Muscle of arm (tissue), 12 donors: ENCODE data around the gene LYRM4. TPM values are rescaled to one million over a fixed set of nuclear protein-coding genes. Genes with fewer than 3 reads are reported as not detected.

Experiments used
- DNase-seq: peaks from one replicate; pipeline ENCODE4 v3.0.0-alpha.2; 2013
- polyA plus RNA-seq, 12 donors: library from polyadenylated mRNA; unstranded; fragments of 120-200 nt; gene quantifications; one replicate each; pipeline ENCODE4 v1.2.1, GENCODE V29; 2013; ENCODE audit not compliant: insufficient read length in 12 of 12

LYRM4 gene
- polyA plus RNA-seq, 12 donors: 18.5 to 36.3 (median 25.8) TPM; not detected in 1

DNA sequence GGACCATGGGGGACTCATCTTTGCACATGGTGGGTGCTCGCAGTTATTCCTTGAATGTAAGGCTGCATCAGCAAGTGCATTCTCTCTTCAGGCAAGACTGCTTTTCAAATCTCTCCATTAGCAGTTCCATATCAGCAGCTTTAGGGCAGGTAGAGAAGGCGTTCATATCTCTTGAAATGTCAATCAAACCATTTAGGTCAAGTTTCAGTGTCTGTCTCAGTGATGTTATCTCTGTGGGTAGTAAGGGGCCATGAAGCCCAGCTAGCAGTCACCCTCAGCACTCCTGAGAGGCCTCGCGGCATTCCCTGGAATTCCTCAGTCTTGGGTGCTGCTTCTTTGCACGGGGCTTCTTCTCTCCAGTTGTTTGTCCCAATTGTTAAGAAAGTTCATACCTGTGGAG lies 24.8 kb upstream of the LYRM4 start:
- no peak for DNase-seq

DNA sequence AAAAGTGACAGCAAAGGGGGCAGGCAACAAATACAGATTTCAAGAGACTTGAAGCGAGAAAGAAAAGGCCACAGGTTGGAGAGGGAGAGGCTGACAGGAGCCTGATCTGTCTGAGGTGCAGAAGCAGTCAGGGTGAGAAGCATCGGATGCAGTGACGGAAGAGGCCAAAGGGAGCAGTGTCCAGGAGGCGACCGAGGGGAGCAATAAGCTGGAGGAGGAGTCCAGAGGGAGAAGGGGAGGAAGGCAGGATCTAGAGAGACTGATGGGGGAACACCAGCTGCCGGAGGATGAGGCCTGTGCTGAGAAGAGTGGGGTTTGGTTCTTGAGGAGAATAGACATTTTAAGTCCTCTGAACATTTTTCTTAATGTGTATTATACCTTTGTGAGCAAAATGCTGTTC lies 24.3 kb upstream of the LYRM4 start:
- DNase-seq: no peak

DNA sequence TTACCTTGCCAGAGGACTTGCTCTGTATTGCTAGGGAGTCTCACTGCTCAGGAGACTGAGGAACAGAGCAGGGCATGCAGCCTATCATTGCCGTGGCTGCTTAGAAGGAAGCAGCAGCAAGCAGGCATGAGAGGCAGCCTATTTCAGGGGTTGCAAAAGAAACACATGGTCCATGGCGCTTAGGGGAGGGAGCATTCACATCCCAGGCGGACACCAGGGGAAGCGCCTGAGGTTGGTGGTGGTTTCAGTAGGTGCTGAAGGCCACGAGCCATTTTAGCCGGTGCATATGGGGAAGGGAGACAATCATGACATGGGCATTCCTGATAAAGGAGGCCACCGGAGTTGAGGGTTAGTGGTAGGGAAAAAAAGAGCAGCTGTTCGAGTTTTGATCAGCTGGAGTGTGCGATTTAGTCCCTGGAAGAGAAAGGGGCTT lies 21.5 kb upstream of the LYRM4 start:
- no peak for DNase-seq

DNA sequence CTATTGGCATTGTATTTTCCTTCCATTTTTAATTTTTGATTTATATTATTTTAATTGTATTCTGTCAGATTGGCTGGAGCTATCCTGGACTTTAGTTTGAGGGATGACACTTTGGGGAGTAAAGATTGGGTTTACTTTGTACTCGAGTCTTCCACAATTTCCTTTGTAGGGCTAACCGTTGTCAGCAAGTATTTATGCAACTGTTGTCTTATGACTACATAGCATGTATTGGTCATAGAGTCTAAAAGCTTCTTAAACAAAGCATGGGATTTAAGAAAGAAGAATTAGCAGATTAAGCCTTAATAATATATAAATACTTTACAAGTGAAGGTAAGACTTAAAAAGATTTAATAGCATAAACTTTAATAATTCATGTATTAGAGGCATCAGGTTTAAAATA lies 20.2 kb upstream of the LYRM4 start:
- no peak for DNase-seq

DNA sequence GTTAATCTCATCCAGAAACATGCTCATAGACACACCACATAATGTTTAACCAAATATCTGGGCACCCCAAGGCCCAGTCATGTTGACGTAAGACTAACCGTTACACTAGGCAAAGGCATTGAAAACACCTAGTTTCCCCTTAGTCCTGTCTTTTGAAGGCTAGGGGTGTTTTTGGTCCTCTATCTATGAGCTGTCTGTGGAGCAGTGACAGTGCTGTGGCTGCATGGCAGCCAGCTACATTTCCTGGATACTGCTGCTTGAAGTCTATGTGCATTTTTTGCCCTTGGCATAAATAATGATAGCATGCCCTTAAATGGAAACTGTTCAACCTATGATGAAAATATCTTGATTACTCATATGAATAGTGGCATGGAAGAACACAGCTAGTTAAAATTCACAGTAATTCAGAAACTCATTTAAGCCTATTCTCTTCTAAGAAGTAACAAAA lies 19.2 kb upstream of the LYRM4 start:
- no peak for DNase-seq

DNA sequence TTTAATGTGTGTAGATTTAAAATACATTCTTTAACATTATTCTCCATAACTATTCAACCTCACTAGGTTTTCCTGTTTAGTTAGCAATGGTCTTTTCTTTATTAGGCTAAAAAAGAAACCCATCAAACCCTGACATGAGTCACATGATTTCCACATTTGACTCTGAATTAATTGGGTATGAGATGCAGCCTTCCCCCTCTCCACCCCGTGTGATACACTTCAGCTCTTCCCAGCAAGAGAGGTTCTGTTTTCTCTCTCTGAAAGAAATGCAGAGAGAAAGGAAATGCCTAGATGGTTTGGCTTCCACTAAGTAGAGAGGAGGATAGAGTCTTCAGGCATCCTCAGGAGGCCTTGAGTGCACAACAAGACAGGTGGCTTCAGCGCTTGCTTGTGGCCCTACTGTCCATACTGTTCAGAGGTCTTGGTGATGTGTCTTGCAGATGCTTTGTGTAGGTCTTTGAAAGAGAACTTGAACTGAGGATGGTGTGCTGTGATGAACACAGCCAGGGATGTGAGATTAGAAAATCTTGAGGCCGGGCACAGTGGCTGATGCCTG lies 17.9 kb upstream of the LYRM4 start:
- DNase-seq: no peak

DNA sequence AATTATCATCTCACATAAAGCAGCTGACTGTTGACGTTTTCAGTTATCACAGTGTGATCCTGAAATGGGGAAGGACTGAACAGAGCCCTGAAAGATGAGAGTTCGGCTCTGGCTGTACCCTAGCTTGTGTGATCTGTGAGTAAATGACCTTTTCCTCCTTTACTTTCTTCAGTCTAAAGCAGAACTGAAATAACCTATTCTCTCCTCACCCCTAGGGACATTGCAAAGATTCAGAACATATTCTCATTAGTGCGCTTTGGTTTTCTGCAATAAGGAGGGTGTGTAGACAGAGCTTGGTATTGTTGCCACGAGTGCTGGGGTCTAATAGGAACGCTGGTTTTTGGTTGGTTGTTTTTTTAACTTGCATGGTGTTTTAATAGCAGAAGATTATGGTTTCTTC lies 17.3 kb upstream of the LYRM4 start:
- DNase-seq: no peak

DNA sequence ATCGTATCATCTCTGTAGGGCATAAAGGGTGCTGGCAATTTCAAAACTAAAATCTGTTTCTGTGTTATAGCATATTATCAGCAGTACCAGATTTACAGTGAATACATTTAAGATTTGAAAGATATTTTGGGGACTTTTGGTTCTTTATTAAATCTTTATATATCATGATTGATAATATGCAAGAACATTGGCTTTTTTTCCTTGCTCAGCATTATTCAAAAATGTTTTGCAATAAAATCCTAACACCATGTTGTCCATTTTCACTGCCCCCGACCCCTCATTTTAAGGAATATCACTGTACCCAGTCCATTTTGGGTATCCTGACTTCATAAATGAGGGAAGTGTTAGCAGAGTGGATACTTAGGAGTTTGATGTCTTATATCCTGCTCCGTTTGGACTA lies 16.8 kb upstream of the LYRM4 start:
- no peak for DNase-seq

DNA sequence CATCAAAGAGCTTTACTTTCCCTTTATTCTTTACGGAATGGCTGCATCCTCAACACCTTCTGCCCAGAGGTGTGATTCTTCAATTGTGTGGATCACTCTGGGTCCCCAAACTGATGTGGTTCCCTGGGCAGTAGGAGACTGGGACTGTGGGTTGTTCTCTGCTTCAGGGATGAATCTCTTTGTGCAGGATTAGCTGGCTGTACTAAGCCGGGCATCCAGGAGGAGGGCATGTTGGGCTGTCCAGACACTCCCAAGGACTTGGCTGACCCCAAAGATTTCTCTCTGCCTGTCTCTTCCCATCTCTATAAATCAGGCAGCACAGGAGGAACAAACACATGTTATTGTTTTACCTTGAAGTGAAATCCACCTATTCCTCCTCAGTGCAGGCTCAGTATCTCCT lies 15.8 kb upstream of the LYRM4 start:
- no peak for DNase-seq

DNA sequence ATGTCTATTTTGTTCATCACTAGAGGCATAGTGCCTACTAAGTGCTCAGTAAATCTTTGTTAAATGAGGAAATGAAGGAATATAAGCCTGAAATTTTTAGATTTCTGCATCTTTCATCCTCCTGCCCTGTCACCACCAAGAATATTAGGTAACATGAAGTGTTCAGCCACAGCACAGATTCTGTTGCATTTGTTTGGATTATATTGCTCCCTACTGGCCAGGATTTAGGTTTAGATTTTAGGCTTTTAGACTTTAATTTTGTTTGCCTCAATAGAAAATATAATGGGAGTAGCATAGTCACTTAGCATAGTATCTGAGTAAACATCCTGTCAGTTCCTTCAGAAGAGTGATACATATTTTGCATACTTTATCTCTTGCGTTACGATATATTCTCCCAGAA lies 14.7 kb upstream of the LYRM4 start:
- DNase-seq: no peak

DNA sequence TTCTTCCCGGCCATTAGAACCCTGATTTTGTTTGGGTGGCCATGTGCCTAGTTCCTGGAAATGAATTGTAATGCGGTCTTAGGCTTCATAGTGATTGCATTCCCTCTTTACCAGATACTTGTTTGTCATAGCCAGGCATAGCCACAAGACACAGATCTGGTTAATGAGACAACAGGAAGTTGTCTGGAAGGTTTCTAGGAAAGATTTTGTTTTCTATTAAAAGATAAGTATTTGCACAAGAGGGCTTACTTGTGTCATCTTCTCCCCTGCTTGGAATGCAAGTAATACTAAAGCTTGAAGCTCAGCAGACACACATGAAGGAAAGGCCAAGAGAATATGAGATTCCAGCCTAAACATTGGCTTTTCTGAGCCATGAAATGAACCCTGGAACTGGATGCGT lies 13.5 kb upstream of the LYRM4 start:
- no peak for DNase-seq

DNA sequence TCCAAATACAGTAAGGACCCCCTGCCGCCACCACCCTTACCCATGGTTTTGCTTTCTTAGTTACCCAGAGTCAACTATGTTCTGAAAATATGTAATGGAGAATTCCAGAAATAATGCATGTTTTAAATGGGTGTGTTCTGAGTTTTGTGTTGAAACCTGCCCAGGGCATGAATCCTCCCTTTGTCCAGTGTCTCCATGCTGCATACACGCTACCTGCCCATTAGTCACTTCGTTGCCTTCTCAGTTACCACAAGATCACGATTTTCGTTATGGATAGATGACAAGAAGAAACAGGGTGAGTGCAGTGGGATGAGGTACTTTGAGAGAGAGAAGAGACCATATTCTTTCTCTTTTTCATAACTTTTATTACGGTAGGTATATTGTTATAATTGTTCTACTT lies 11.2 kb upstream of the LYRM4 start:
- no peak for DNase-seq

DNA sequence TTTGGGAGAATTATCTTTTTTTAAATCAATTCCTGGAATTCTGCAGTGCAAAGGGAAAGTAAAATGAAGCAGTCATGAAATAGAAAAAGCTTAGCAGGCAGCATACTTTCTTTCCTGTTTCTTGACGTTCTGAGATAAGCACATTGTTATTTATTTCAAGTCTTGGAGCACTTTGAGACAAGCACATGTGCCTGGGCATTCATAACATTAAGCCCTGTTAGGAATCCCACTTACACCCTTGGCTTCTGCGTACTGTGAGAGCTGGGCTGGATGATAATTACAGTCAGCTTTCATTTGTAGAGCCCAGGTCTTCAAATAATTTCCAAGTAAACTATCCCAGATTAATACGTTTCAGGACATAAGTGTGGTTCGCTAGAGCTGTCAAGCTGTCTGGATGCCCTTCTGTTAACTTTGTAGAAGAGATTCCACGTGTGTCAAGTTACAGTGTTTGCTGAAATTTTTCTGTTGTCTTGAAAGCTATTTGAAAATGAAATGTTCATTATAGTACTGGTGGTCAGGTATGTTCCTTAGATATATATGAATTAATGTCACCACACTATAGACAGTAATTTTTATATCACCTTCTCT lies 9.4 kb upstream of the LYRM4 start:
- no peak for DNase-seq

DNA sequence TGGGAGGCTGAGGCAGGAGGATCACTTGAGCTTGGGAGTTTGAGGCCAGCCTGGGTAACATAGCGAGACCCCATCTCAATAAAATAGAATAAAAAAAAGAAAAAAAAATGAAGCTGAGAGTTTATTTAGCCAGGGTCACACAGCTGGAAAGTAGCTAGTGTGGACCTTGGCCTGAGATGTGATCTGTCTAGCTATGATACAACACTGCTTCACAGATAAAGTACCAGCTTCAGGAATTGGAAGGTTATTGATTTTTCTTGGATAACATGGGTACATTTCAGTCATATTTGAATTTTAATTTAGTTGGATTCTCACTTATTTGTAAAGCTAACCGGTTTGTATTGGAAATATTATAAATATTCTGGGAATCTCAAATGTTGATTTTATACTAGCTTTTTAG lies 5.7 kb upstream of the LYRM4 start:
- no peak for DNase-seq

DNA sequence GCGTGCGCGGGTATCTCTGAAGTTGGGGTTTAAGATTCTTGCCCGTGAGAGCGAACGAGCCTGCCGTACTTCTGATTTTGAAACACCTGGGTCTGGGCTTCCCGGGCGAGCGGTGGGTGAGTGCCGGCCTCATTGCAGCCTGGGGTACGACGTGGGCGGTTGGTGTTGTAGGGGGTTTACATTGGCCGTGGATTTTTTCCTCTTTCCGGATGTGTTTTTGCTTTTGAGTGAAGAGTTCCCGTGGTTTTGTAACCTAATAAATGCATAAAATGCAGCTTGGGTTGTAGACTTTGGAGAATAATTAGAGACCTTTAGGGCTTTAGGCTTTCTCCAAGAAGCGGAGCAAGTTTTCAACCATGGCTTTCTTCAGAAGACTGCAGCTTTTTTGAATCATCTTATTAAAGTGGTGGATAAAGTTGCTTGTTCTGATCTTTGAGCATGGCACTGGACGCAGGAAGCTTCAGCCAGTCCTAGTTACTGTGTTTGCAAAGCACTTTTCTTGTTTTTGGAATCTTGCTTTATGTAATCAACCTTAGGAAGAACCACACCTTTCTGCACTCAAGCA lies 877 bp upstream of the LYRM4 start:
- no peak for DNase-seq

DNA sequence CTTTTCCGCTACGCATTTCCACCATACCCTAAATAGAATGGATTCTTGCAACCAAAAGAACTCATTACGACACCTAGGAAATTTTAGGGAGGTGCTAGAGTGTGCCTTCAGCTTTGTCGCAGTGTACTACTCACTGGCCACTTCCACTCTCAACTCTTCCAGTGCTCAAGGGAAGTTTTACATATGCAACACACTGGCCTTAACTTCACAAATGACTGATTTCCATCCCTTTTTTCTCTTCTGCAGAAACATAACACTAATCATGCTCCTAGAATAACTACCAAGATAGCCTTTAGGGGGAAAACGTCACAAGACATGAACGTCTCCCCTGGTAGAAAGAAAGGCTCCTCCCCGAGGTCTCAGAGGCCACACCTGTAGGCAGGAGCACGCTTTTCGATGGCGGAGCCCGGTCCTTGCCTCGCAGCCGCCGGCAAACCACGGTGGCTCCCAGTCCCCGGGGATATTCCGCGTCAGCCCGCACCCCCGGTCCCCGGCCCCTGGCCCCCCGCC lies 584 bp downstream of the LYRM4 start:
- DNase-seq: peak; percentile 24

DNA sequence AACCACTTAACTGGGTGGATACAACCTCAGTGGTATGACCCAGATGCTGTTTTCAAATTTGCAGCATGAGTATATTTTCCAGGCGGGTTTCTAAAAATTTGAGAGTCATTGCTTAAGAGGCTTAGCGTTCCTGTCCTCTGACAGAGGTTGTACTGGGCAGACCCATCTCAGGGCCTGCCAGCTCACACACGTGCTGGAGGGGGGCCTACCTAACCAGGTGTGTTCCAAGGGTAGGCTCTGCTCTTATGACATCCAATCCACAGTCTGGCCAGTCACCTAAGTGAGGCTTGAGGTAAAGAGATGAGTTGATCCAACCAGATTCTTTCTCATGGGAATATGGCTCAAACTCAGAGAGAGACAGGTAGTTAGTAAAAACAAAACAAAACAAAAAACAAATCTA lies 1.3 kb downstream of the LYRM4 start:
- no peak for DNase-seq

DNA sequence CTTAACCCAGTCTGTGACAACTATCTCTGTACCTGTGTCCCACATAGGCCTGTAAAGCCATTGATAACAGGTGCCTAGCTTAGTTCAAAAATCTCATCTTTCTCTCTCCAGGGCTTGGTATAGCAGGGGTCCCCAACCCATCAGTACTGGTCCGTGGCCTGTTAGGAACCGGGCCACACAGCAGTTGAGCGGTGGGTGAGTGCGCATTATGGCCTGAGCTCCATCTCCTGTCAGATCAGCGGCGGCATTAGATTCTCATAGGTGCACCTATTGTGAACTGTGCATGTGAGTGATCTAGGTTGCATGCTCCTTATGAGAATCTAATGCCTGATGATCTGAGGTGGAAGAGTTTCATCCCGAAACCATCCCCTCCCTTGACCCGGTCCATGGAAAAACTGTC lies 3.4 kb downstream of the LYRM4 start:
- DNase-seq: no peak

DNA sequence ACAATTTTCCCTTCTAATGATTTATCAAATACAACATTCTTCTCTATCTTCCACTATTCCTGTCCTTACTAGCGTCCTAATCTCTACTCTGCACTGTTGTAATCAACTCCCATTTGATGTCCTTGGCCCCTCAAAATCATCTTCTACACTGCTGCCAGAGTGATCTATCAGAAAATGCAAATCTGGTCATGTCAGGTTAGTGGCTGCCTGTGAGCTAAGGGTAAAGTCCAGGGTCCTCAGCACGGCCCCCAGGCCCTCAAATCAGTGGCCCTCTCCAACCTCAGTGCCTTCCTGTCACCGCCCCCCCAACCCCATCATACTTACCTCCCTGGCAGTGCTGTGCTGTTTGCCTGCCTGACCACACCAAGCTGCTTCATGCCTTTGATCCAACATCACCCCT lies 3.8 kb downstream of the LYRM4 start:
- DNase-seq: no peak

DNA sequence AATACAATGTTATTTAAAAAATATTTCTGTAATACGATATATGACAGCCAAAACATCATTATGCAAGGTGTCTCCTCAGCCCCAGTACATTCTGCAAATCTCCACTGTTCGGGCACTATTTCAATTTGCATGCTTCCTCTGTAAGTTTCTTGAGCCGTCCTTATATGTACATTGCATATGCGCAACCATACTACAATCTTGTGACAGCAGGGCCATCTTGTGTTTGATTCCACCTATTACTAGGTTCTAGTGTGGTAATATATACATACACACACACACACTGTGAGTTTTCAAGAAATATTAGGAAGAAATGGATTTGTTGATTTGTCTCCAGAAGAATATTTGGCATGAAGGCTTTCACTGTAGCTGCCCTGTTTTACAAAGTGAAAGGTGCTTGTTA lies 9.8 kb downstream of the LYRM4 start:
- peak; percentile 27 for DNase-seq

DNA sequence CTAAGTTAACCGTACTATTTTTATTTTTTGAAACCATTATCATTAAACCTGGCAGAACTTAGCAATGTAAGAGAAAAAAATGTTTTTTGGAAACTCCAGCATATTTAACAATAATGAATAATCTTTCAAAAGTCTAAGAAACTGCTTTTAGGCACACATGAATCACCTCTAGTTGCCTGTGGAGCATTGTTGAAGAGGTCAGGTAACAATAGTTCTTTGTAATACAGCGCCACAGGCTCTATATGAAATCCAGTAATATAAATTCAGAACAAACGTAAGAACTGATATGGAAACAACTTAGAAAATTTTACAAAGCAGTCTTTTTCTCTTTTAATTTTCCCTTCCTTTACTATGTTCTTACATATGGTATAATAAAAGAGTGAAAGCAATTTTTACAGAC lies 10.3 kb downstream of the LYRM4 start:
- no peak for DNase-seq

DNA sequence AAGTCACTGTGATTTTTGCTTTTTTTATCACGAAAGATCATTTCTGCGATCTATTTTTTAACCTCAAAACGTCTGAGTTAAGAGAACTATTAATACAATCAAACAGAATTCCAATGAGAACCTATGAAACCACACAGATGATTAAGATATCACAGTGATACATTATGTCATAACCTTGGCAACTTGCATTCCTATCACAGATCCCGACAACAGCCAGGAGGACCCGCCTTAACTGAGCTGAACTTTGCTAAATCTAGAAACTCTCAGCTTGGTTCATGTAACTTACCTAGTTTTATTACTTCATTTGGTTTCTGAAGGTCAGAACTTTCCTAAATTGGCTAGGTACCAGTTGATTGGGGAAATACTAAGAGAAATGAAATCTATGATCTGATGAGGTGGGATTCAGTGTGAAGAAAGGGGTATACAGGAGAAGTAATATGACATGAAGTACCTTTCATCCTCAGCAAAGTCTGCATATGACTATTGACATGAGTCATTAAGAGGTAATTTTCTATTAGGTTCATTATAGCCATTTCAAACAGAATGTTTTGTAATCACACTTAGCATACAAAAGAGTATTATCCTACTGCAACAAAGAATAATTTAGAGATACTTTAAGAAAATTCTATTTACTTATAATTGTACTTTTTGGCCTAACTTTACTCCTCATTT lies 11.2 kb downstream of the LYRM4 start:
- no peak for DNase-seq
